Skeletal muscle satellite cell (primary cell): ENCODE data around the gene UTRN. TPM values are rescaled to one million over a fixed set of nuclear protein-coding genes. Genes with fewer than 3 reads are reported as not detected.

Experiments
- H3K27me3 ChIP-seq: 2 replicates; pipeline ENCODE4 v1.7.0; 2013; ENCODE audit warnings: low read length; ENCODE audit not compliant: control insufficient read depth, insufficient read depth
- H3K36me3 ChIP-seq: 2 replicates; pipeline ENCODE4 v1.7.0; 2013; ENCODE audit warnings: mild to moderate bottlenecking, control low read depth, low read length; ENCODE audit not compliant: insufficient read depth
- H3K4me1 ChIP-seq: 2 replicates; pipeline ENCODE4 v1.7.0; 2013; ENCODE audit warnings: low read length; ENCODE audit not compliant: control insufficient read depth, insufficient read depth
- H3K4me2 ChIP-seq: 2 replicates; pipeline ENCODE4 v1.7.0; 2013; ENCODE audit warnings: mild to moderate bottlenecking, low read length
- H3K4me3 ChIP-seq: 2 replicates; pipeline ENCODE4 v1.7.0; 2013; ENCODE audit warnings: low read length
- H3K9ac ChIP-seq: 2 replicates; pipeline ENCODE4 v1.7.0; 2013; ENCODE audit warnings: mild to moderate bottlenecking, low read depth, low read length, moderate library complexity
- H3K9me3 ChIP-seq: replicated peaks from 2 replicates; pipeline ENCODE4 v1.7.0; 2013; ENCODE audit warnings: mild to moderate bottlenecking, control low read depth, low read length
- total RNA-seq: library from RNA; depleted of rRNA; stranded (reverse); fragments of >200 nt; gene quantifications from 2 replicates; pipeline ENCODE4 v1.2.3, GENCODE V29; 2012; rRNA removed

Gene UTRN
- total RNA-seq = 58.1 and 66.6 TPM in 2 replicates

DNA sequence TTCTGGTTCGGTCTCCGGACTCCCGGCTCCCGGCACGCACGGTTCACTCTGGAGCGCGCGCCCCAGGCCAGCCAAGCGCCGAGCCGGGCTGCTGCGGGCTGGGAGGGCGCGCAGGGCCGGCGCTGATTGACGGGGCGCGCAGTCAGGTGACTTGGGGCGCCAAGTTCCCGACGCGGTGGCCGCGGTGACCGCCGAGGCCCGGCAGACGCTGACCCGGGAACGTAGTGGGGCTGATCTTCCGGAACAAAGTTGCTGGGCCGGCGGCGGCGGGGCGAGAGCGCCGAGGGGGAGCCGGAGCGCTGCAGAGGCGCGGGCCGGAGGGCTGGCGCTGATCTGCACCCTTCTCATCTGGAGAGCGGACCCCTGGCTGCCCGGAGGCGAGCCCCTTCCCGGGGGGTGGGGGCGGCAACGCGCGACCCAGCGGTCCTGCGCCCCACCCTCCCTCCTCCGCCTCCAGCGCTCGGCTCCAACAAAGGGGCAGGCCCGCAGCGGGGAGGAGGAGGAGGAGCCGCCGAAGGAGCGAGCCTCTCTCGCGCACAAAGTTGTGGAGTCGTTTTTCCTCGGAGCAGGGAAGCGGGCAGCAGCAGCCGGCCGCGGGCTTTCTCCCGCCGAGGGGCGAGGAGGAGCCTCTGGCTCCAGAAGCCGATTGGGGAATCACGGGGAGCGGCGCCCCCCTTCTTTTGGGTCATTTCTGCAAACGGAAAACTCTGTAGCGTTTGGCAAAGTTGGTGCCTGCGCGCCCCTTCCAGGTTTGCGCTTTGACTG is at the start of gene UTRN:
Gene UTRN (plus strand): TSS at position 553 of the 765 bp plus-strand sequence. CDS start 6,494 bp downstream, outside the sequence.
- H3K4me3 ChIP-seq = peak within 1 kb of the TSS; percentile 80

DNA sequence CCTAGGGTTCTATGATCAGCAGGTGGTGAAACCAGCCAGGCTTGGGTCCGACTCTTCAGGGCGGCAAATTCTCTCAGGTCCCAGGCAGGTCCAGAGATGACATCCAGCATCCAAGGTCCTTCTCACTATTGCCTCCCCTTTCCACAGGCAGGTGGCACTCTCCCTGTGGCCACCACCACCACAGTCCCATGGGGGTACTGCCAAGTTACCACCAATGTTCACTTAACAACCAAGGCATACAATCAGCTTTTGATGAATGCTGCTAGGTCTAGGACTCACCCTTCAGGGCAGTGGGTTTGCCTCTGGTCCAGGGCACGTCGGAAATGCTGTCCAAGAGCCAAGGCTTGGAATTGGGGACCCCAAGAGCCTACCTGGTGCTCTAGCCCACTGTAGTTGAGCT is 40.4 kb upstream of the UTRN start:
- Histone ChIP-seq H3K4me3 (no peak overlapping the region), H3K4me2 (no peak overlapping the region), H3K27me3 (no peaks in the 10 kb centered on the region), H3K9me3 (peaks cover 4% of the 10 kb centered on the region), H3K4me1 (peaks cover 13% of the 10 kb centered on the region), H3K36me3 (no peaks in the 10 kb centered on the region), H3K9ac (no peak overlapping the region)

More for the DNA sequence above, at the start of gene UTRN:
- peaks cover 9% of the 10 kb centered on the region for H3K4me1 ChIP-seq
- H3K27me3 ChIP-seq = no peaks in the 10 kb centered on the region
- H3K4me2 ChIP-seq = peak within 1 kb of the TSS; percentile 76
- no peaks in the 10 kb centered on the region for H3K9me3 ChIP-seq
- H3K36me3 ChIP-seq = no peaks in the 10 kb centered on the region
- H3K9ac ChIP-seq = peak within 1 kb of the TSS; percentile 95

DNA sequence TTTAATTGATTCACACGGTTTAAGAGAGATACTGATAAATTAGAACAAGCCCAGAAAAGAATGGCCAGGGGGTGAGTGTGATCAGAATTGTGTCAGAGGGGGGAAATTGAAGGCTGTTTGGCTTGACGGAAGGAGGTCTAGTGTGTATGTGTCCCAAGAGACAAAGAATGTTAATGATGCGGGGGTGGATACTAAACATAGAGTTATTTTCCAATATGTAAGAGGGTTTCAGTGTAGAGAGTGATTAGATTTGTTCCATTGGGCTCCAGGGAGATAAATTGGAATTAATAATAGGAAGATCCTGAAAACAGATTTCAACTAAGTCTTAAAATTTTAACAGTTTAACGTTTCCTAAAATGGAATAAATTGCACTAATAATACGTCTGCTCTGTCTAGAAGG is 38.1 kb upstream of the UTRN start:
- Histone ChIP-seq H3K4me3 (no peak overlapping the region), H3K27me3 (no peaks in the 10 kb centered on the region), H3K36me3 (no peaks in the 10 kb centered on the region), H3K4me1 (peaks cover 15% of the 10 kb centered on the region), H3K4me2 (no peak overlapping the region), H3K9ac (no peak overlapping the region), H3K9me3 (peaks cover 4% of the 10 kb centered on the region)

DNA sequence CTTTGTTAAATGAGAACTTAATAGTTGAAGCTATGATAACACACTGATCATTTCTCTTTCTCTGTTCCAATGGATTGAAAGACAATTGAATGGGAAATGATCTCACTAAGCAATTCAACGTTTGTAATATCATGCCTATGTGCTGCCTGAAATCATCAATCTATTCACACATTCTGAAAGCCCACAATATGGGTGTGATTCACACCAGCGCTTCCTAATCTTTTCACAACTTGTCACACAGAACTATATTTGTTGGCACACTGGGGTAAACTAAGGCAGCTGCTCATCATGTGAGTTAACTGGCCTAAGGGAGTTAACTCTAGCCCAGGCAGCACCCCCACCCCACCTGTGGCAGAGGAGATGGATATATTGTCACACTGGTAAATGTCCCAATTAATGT is 37.1 kb upstream of the UTRN start:
- H3K9me3 ChIP-seq = peaks cover 4% of the 10 kb centered on the region
- peaks cover 15% of the 10 kb centered on the region for H3K4me1 ChIP-seq
- H3K4me3 ChIP-seq = no peak overlapping the region
- no peak overlapping the region for H3K9ac ChIP-seq
- H3K4me2 ChIP-seq = no peak overlapping the region
- H3K36me3 ChIP-seq = no peaks in the 10 kb centered on the region
- H3K27me3 ChIP-seq = no peaks in the 10 kb centered on the region

DNA sequence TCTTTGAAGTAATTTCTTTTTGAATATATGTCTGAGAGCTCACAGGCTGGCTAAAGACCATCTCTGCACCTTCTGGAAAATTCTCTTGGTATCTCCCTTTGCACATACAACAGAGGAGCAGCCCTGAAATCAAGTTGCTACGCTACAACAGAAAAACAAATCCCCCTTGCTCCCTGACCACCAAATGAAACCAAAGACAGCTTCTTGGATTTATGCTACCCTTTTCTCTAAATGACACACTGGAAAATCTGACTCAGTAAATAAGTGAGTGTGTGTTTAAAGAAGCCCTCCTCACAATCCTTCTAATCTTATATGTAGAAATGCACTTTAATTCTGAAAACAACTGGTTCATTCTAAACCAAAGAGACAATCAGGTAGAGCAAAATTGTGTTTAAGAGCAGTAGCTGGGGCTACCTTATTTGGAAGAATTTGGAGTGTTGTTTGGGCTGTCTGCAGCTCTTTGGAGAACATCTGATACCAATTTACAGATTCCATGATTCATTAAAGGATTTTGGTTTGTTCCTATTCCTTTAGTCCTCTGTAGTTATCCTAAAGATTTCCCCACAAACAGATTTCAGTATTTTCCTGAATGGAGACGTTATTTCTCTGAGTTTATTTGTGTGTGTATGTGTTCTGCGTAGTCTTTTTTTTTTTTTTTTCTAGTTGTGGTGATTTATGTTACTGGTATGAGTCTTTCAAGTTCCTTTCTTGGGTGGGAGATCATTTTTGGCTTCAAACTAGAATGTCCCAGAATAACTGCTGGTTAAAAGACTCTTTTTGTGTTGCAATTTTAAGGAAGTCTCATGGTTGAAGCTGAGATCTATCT is 36.4 kb upstream of the UTRN start:
- Histone ChIP-seq H3K4me1 (peaks cover 15% of the 10 kb centered on the region), H3K9ac (peak overlapping the region; percentile 44)

DNA sequence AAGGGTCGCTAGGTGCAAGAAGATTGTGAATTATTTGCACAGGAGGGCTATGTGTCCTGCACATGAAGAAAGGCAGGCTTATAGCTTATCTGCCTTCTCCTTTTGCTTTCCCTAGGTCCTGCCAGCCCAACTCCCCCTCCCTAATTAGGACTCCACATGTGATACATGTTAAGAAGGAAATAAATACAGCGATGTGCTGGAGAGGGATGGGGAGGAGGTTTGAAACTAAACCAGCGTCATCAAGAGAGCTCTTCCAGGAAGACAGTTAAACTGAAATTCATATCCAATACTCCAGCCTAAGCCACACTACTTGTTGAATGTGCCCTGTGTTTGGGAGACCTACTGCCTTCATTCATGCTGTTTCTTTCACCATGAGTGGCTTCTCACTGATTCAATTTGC is 34.9 kb upstream of the UTRN start:
- Histone ChIP-seq H3K27me3 (no peaks in the 10 kb centered on the region), H3K9ac (no peak overlapping the region), H3K4me3 (no peak overlapping the region), H3K36me3 (no peaks in the 10 kb centered on the region), H3K4me2 (no peak overlapping the region), H3K4me1 (peaks cover 15% of the 10 kb centered on the region), H3K9me3 (peaks cover 4% of the 10 kb centered on the region)

More for the DNA sequence above, 36.4 kb upstream of the UTRN start:
- peaks cover 4% of the 10 kb centered on the region for H3K9me3 ChIP-seq
- no peaks in the 10 kb centered on the region for H3K36me3 ChIP-seq
- no peaks in the 10 kb centered on the region for H3K27me3 ChIP-seq
- H3K4me2 ChIP-seq = peak overlapping the region; percentile 42
- no peak overlapping the region for H3K4me3 ChIP-seq

DNA sequence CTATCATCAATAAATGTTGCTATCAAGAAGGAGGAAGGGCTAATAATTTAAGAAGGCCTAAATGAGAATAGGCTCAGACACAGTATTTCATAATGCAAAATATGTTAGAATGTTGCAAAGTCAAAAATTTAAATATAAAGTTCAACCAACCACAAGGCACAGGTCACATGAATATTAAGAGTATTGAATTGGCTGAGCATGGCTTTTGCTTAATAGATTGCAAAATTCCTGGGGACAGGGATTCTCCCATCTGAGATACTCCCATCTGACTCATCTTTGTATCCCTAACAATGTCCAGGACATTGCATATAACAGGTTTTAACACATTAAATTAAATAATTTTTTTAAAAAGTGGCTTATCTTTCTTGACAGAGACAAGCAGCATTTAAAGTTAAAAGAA is 32.9 kb upstream of the UTRN start:
- no peak overlapping the region for H3K9ac ChIP-seq
- H3K27me3 ChIP-seq = no peaks in the 10 kb centered on the region
- peaks cover 15% of the 10 kb centered on the region for H3K4me1 ChIP-seq
- H3K36me3 ChIP-seq = no peaks in the 10 kb centered on the region
- no peaks in the 10 kb centered on the region for H3K9me3 ChIP-seq
- H3K4me3 ChIP-seq = no peak overlapping the region
- H3K4me2 ChIP-seq = no peak overlapping the region

DNA sequence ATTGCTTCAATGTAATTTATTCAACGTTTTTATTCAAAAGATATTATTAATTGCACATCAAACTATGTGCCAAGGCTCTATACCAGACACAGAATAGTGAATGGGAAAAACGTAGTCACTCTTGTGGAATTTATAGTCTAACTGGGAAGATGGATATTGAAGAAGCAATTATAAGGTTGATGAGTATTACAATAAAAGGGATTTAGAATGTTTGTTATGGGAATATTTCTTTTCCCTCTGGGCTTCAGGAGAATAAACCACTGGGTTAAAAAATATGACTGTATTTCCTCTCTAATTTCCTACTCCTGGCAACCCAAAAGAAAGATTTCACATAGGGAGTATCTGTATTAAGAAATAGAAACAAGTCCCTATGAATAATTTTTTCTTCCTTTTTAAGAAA is 25.1 kb upstream of the UTRN start:
- Histone ChIP-seq H3K9me3 (no peaks in the 10 kb centered on the region), H3K4me2 (no peak overlapping the region), H3K36me3 (no peaks in the 10 kb centered on the region), H3K4me1 (peaks cover 20% of the 10 kb centered on the region), H3K27me3 (no peaks in the 10 kb centered on the region), H3K9ac (no peak overlapping the region), H3K4me3 (no peak overlapping the region)

DNA sequence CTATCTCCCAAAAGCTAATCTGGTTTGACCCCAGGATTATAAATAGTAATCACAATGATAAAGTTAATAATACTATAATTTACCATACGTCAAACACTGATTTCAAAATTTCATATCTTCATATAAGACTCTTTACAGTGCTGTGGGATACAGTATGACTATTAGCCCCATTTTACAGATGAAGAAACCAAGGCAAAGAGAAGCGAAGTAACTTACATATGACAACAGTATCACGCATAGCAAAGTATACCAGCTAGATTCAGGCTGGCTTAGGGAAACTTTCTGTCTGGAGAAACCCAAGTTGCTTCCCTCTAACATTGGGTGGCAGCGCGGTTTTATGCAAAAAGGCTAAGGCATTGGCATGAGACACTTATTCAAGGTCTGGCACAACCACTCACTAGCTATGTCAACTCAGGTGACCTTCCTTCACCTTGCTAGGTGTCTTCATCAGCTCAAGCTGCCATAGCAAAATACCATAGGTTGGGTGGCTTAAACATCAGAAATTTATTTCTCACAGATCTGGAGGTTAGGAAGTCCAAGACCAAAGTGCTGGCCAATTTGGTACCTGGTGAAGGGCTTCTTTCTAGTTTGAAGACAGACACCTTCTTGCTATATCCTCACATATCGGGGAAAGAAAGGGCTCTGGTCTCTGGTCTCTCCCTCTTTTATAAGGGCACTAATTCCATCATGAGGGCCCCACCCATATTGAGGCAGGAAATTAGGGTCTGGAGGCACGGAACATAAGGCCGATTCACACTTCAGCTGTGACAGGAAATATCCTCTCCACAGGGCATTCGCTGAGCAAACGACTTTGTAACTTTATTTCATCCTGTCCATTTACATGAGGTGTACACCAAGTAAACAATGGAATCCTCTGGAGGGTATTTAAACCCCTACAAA is 22.4 kb upstream of the UTRN start:
- H3K4me3 ChIP-seq = no peak overlapping the region
- H3K27me3 ChIP-seq = no peaks in the 10 kb centered on the region
- no peak overlapping the region for H3K4me2 ChIP-seq
- no peaks in the 10 kb centered on the region for H3K36me3 ChIP-seq
- no peak overlapping the region for H3K9ac ChIP-seq
- H3K9me3 ChIP-seq = no peaks in the 10 kb centered on the region
- peaks cover 36% of the 10 kb centered on the region for H3K4me1 ChIP-seq

DNA sequence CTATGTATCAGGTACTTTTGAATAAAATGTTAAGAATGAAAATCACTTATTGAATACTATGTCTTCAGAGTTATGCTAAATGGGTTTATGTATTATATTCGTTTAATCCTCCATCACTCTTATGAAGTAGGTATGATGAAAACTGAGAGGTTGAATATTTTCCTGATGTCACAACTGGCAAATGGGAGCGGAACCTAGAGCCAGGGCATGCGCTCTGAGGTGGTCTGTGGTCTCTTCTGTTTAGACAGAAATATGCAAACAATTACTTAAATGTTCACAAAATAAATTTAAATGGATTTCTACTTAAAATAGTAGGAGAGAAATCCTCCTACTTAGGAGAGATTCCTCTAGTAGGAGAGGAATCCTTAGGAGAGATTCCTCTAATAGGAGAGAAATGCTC is 21.3 kb upstream of the UTRN start:
- Histone ChIP-seq H3K27me3 (no peaks in the 10 kb centered on the region), H3K4me1 (peaks cover 36% of the 10 kb centered on the region), H3K9ac (peak overlapping the region; percentile 44), H3K4me3 (no peak overlapping the region), H3K4me2 (peak overlapping the region; percentile 57), H3K9me3 (no peaks in the 10 kb centered on the region), H3K36me3 (no peaks in the 10 kb centered on the region)
